Endothelial cell of umbilical vein (primary cell): Measurements from ENCODE around the gene SLC8A1. TPM values are rescaled to one million over a fixed set of nuclear protein-coding genes. Genes with fewer than 3 reads are reported as not detected.

Experiments used
- BruUV-seq: library from RNA; stranded (reverse); fragments of 400-500 nt; replicated peaks from 2 replicates; lab custom pipeline; 2021; lab: Mats Ljungman, UMichigan
- CTCF ChIA-PET: fragments of 300-600, 350-600 bp; sonication (Branson Sonifier 250); formaldehyde crosslinking; loops from one replicate; lab custom pipeline; 2021; ENCODE audit warnings: antibody characterized with exemption, inconsistent platforms; lab: Charles Lee
- POLR2A ChIA-PET: fragments of 300-600, 350-600 bp; sonication (Branson Sonifier 250); formaldehyde crosslinking; loops from one replicate; lab custom pipeline; 2021; ENCODE audit warnings: antibody characterized with exemption, inconsistent platforms; lab: Charles Lee
- DNase-seq: peaks from one replicate; pipeline ENCODE4 v3.0.0-alpha.2; 2011; ENCODE audit warnings: low read depth, low spot score
- FAIRE-seq: peaks from 2 replicates; lab custom pipeline; 2011; peaks lifted over from hg19 to GRCh38; lab: Jason Lieb, UNC
- H2AFZ ChIP-seq: 2 replicates; pipeline ENCODE4 v1.6.0; 2012; ENCODE audit warnings: low read depth, low read length, control low read depth, inconsistent platforms
- H3K27ac ChIP-seq: 2 replicates; pipeline ENCODE4 v1.5.1; 2011; ENCODE audit warnings: low read depth, mild to moderate bottlenecking, control low read depth, low read length, moderate library complexity; ENCODE audit not compliant: insufficient read depth
- H3K27me3 ChIP-seq, 2 experiments: 2 replicates each; pipeline versions ENCODE4 v1.6.0 to v1.6.1; 2011; ENCODE audit warnings: low read length in 2 of 2, mixed read lengths in 1 of 2; ENCODE audit not compliant: control insufficient read depth in 2 of 2, insufficient read depth in 2 of 2
- H3K36me3 ChIP-seq, 2 experiments: 2 replicates in 1 of 2; 3 replicates in 1 of 2; pipeline ENCODE4 v1.5.1; 2011; ENCODE audit warnings: low read length in 2 of 2, mild to moderate bottlenecking in 1 of 2, moderate library complexity in 1 of 2; ENCODE audit not compliant: control insufficient read depth in 2 of 2, insufficient read depth in 2 of 2; ENCODE audit errors: extremely low read depth in 1 of 2
- H3K4me1 ChIP-seq: 3 replicates; pipeline ENCODE4 v1.5.1; 2011; ENCODE audit warnings: mild to moderate bottlenecking, low read length; ENCODE audit not compliant: control insufficient read depth, insufficient read depth; ENCODE audit errors: extremely low read depth
- H3K4me2 ChIP-seq: 2 replicates; pipeline ENCODE4 v1.6.1; 2011; ENCODE audit warnings: low read length, control low read depth, mixed read lengths; ENCODE audit not compliant: insufficient read depth
- H3K4me3 ChIP-seq, 3 experiments: fragments of 200-600 bp in 1 of 3; sonication (generic), shearing (Covaris generic) in 1 of 3; replicated peaks in 1 of 3; 2 replicates each; pipeline ENCODE4 v1.5.1; 2011 to 2016; ENCODE audit warnings: control low read depth in 3 of 3, low read length in 3 of 3, mild to moderate bottlenecking in 2 of 3, inconsistent platforms in 1 of 3, low read depth in 1 of 3, moderate library complexity in 1 of 3; ENCODE audit not compliant: insufficient read depth in 1 of 3
- H3K79me2 ChIP-seq: 2 replicates; pipeline ENCODE4 v1.6.0; 2012; ENCODE audit warnings: low read length, inconsistent platforms; ENCODE audit not compliant: control insufficient read depth, insufficient read depth
- H3K9ac ChIP-seq: replicated peaks from 2 replicates; pipeline ENCODE3; 2011; ENCODE audit warnings: low read length, control low read depth; ENCODE audit not compliant: insufficient read depth; ENCODE audit errors: extremely low read depth
- H3K9me1 ChIP-seq: replicated peaks from 3 replicates; pipeline ENCODE4 v1.6.0; 2011; ENCODE audit warnings: mild to moderate bottlenecking, low read length; ENCODE audit not compliant: control insufficient read depth, insufficient read depth; ENCODE audit errors: extremely low read depth
- H3K9me3 ChIP-seq: replicated peaks from 2 replicates; pipeline ENCODE4 v1.5.1; 2012; ENCODE audit warnings: low read length, inconsistent platforms; ENCODE audit not compliant: control insufficient read depth, insufficient read depth
- H4K20me1 ChIP-seq: replicated peaks from 2 replicates; pipeline ENCODE3; 2011; ENCODE audit warnings: mild to moderate bottlenecking, low read length; ENCODE audit not compliant: control insufficient read depth, insufficient read depth; ENCODE audit errors: extremely low read depth
- CTCF ChIP-seq, 2 donors: IDR thresholded peaks; 1 replicate in 1 of 2; 2 replicates in 1 of 2; pipeline ENCODE4 v1.5.1; 2011; ENCODE audit warnings: low read length in 2 of 2, mild to moderate bottlenecking in 2 of 2, moderate library complexity in 2 of 2, control low read depth in 1 of 2, inconsistent platforms in 1 of 2, low read depth in 1 of 2; ENCODE audit not compliant: insufficient read depth in 1 of 2; ENCODE audit errors: extremely low read depth in 1 of 2
- EZH2 ChIP-seq: IDR thresholded peaks from 2 replicates; pipeline ENCODE4 v1.6.1; 2012; ENCODE audit warnings: borderline replicate concordance, low read depth, mild to moderate bottlenecking, moderate library complexity, low read length, inconsistent platforms; ENCODE audit not compliant: severe bottlenecking
- FOS ChIP-seq: IDR thresholded peaks from 2 replicates; pipeline ENCODE4 v1.6.1; 2011; ENCODE audit warnings: mild to moderate bottlenecking, low read length, moderate library complexity, borderline replicate concordance; ENCODE audit not compliant: insufficient read depth
- GATA2 ChIP-seq: IDR thresholded peaks from 2 replicates; pipeline ENCODE4 v1.7.0; 2011; ENCODE audit warnings: low read depth, mild to moderate bottlenecking, moderate library complexity, mixed read lengths, low read length; ENCODE audit not compliant: insufficient read length, insufficient read depth
- JUN ChIP-seq: IDR thresholded peaks from 2 replicates; pipeline ENCODE4 v1.6.1; 2011; ENCODE audit warnings: borderline replicate concordance, low read depth; ENCODE audit not compliant: insufficient read length, insufficient read depth
- MAX ChIP-seq: IDR thresholded peaks from 2 replicates; pipeline ENCODE4 v1.6.1; 2011; ENCODE audit not compliant: insufficient read depth, insufficient read length
- MYC ChIP-seq: IDR thresholded peaks from one replicate; pipeline ENCODE4 v1.6.1; 2011; ENCODE audit warnings: mild to moderate bottlenecking, low read depth, low read length
- POLR2A ChIP-seq: IDR thresholded peaks from 2 replicates; pipeline ENCODE4 v1.6.1; 2012; ENCODE audit warnings: low read depth, mild to moderate bottlenecking, control low read depth, low read length
- POLR2AphosphoS5 ChIP-seq: IDR thresholded peaks from 2 replicates; pipeline ENCODE4 v1.6.1; 2012; ENCODE audit warnings: low read depth, mild to moderate bottlenecking, control low read depth, low read length, moderate library complexity; ENCODE audit not compliant: insufficient read depth
- dilution Hi-C: fragments of 300-500 bp; cut with MboI; formaldehyde crosslinking; loops from one replicate; pipeline ENCODE4 v1.15.0; 2019; ENCODE audit warnings: low sequenced_read_pairs; ENCODE audit not compliant: extremely low pct_ligation_motif_present
- intact Hi-C: fragments of 100-400 bp; cut with micrococcal nuclease; formaldehyde crosslinking; loops from one replicate; pipeline ENCODE4 v1.10.0; 2022
- polyA plus RNA-seq, 4 experiments: library from polyadenylated mRNA; depleted of rRNA in 3 of 4; stranded (reverse) in 3 of 4; unstranded in 1 of 4; fragments of >200 nt; gene quantifications; 2 replicates each; pipeline versions ENCODE4 v1.2.1 to v1.2.3, GENCODE V29; 2011 to 2012; ENCODE audit warnings: missing spikeins in 1 of 4
- total RNA-seq: library from RNA; stranded (reverse); gene quantifications from 2 replicates; pipeline ENCODE4 v1.2.3, GENCODE V29; 2021

SLC8A1 gene
- total and polyA plus RNA-seq, 2 donors (not counting 3 experiments of a cell fraction or from before 2014, with no cell fraction given) = 0.19 to 1.8 TPM

DNA sequence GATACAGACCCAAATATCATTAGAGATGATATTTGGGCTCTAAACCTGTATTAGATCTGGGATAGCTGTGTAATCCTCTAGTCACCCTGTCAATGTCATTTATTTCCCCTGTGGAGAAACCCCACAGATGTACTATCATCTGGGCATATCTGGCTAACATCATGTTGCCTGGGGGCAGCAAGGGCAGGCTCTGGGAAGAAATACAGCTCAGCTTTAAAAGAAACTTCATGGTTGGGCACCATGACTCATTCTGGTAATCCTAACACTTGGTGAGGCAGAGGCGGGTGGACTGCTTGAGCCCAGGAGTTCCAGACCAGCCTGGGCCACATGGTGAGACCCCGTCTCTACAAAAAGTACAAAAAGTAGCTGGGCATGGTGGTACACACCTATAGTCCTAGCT, 282.5 kb downstream of the SLC8A1 start:
- no peak for TF ChIP-seq POLR2AphosphoS5
- TF ChIP-seq EZH2 = no peak
- no peak for TF ChIP-seq CTCF (IDR thresholded peaks at IDR 0.05; ENCODE audit: extremely low read depth in 1 of 2, insufficient read depth in 1 of 2, low read depth in 1 of 2, low read length in 2 of 2)
- TF ChIP-seq FOS = no peak
- H3K79me2 ChIP-seq = no peaks in the 10 kb centered on the region
- DNase-seq = no peak
- H3K27me3 ChIP-seq = no peaks in the 10 kb centered on the region
- no peak overlapping the region for H3K4me2 ChIP-seq
- no peaks in the 10 kb centered on the region for H3K9me3 ChIP-seq
- no peak overlapping the region for H2AFZ ChIP-seq
- no peaks in the 10 kb centered on the region for H3K36me3 ChIP-seq
- dilution Hi-C loops (no loop called here), intact Hi-C loops (no loop called here)
- ChIA-PET CTCF (no interaction called here), POLR2A (no interaction called here)
- no peaks in the 10 kb centered on the region for H3K9me1 ChIP-seq
- no peak overlapping the region for H3K9ac ChIP-seq
- peaks cover 7% of the 10 kb centered on the region for H3K4me1 ChIP-seq
- H3K4me3 ChIP-seq = no peak overlapping the region
- H3K27ac ChIP-seq = no peak overlapping the region
- H4K20me1 ChIP-seq = no peaks in the 10 kb centered on the region
- BruUV-seq = no TSS peak
- no peak for FAIRE-seq

- no TSS peak for BruUV-seq
- dilution Hi-C loops (no loop called here), intact Hi-C loops (no loop called here)
- Histone ChIP-seq H3K9ac (no peak overlapping the region), H3K4me1 (peaks cover 7% of the 10 kb centered on the region), H3K9me3 (no peaks in the 10 kb centered on the region), H3K9me1 (no peaks in the 10 kb centered on the region), H3K27me3 (no peaks in the 10 kb centered on the region), H3K36me3 (no peaks in the 10 kb centered on the region), H4K20me1 (no peaks in the 10 kb centered on the region), H3K4me2 (no peak overlapping the region), H2AFZ (no peak overlapping the region), H3K27ac (no peak overlapping the region), H3K79me2 (no peaks in the 10 kb centered on the region), H3K4me3 (no peak overlapping the region)
- TF ChIP-seq MYC = no peak
- no peak for TF ChIP-seq CTCF (IDR thresholded peaks at IDR 0.05; ENCODE audit: extremely low read depth in 1 of 2, insufficient read depth in 1 of 2, low read depth in 1 of 2, low read length in 2 of 2)
- no peak for TF ChIP-seq POLR2AphosphoS5
- no peak for TF ChIP-seq FOS
- no peak for TF ChIP-seq EZH2
- TF ChIP-seq JUN = no peak
- TF ChIP-seq POLR2A = no peak
- no peak for TF ChIP-seq GATA2
- TF ChIP-seq MAX = no peak
- FAIRE-seq (no peak), DNase-seq (no peak)
- ChIA-PET CTCF (interaction anchor here (1.2 kb wide), 1 partner anchor 76 kb away, joined by 3 read pairs; no protein-coding TSS in a partner anchor), POLR2A (no interaction called here)
Measured at GRCh38 chr2:40168546-40168945, 283.3 kb downstream of the SLC8A1 start.
